Right lobe of liver (tissue), 4 donors: ENCODE data around the gene CRHBP.

Experiments
- POLR2A ChIP-seq: fragments of 450-650 bp; IDR thresholded peaks from one replicate; pipeline ENCODE4 v1.6.1; 2017; ENCODE audit warnings: antibody characterized with exemption, mild to moderate bottlenecking
- TF ChIP-seq, protein P1 (sequence below), 4 donors: fragments of 200-600 bp in 3 of 4; fragments of 450-650 bp in 1 of 4; IDR thresholded peaks; one replicate each; pipeline versions ENCODE4 v1.5.1 to v1.8.0; 2016 to 2022; ENCODE audit warnings: antibody characterized with exemption in 4 of 4, mild to moderate bottlenecking in 2 of 4
- donor health status: DM: no; HTN: no; CAD: no.
- donor health status: DM: no; HTN: no; CAD: no.
- donor health status: DM: no; HTN: yes; CAD: no.

DNA sequence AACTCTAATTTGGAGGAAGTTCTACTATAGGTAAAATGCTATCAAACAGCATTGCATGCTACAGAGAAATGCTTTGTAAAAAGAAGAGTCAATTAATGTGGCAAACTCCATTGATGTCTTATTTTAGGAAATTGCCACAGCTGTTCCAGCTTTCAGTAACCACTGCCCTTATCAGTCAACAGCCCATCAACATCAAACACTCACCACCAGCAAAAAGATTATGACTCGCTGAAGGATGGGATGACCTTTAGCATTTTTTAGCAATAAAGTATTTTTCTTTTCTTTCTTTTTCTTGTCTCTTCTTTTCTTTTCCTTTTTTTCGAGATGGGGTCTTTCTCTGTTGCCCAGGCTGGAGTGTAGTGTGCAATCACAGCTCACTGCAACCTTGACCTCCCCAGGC lies 26.0 kb downstream of the CRHBP start:
- no peak for TF ChIP-seq POLR2A
- TF ChIP-seq, protein P1, sequence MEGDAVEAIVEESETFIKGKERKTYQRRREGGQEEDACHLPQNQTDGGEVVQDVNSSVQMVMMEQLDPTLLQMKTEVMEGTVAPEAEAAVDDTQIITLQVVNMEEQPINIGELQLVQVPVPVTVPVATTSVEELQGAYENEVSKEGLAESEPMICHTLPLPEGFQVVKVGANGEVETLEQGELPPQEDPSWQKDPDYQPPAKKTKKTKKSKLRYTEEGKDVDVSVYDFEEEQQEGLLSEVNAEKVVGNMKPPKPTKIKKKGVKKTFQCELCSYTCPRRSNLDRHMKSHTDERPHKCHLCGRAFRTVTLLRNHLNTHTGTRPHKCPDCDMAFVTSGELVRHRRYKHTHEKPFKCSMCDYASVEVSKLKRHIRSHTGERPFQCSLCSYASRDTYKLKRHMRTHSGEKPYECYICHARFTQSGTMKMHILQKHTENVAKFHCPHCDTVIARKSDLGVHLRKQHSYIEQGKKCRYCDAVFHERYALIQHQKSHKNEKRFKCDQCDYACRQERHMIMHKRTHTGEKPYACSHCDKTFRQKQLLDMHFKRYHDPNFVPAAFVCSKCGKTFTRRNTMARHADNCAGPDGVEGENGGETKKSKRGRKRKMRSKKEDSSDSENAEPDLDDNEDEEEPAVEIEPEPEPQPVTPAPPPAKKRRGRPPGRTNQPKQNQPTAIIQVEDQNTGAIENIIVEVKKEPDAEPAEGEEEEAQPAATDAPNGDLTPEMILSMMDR (IDR thresholded peaks at IDR 0.05): no peak
